Fibroblast of the aortic adventitia (primary cell): ENCODE data around the gene ZBTB17. TPM values are rescaled to one million over a fixed set of nuclear protein-coding genes. Genes with fewer than 3 reads are reported as not detected.

Experiments used
- DNase-seq: peaks from one replicate; pipeline ENCODE4 v3.0.0-alpha.2; 2010; ENCODE audit warnings: low read depth
- H3K4me3 ChIP-seq: 2 replicates; pipeline ENCODE4 v1.5.1; 2011; ENCODE audit warnings: low read depth, mild to moderate bottlenecking, control low read depth, low read length, moderate library complexity
- CTCF ChIP-seq: IDR thresholded peaks from 2 replicates; pipeline ENCODE4 v1.5.1; 2011; ENCODE audit warnings: mild to moderate bottlenecking, low read length, control low read depth, inconsistent platforms; ENCODE audit not compliant: insufficient read depth
- total RNA-seq: library from RNA; depleted of rRNA; stranded (reverse); fragments of >200 nt; gene quantifications from 2 replicates; pipeline ENCODE4 v1.2.3, GENCODE V29; 2012; ENCODE audit warnings: low replicate concordance

The ZBTB17 gene
- total RNA-seq, 1 donor, result 21.7 TPM

GRCh38 chr1:15963968-15964648, 11.8 kb downstream of the ZBTB17 start:
- DNase-seq, result peak; percentile 31
- no peak overlapping the region for H3K4me3 ChIP-seq
- TF ChIP-seq CTCF, result no peak

- DNase-seq, result no peak
- no peak overlapping the region for H3K4me3 ChIP-seq
- no peak for TF ChIP-seq CTCF
Measured at GRCh38 chr1:15963363-15963967, 12.4 kb downstream of the ZBTB17 start.

- TF ChIP-seq CTCF, result no peak
- no peak overlapping the region for H3K4me3 ChIP-seq
- peak; percentile 66 for DNase-seq
Measured at GRCh38 chr1:15962671-15963362, 13.1 kb downstream of the ZBTB17 start.

- no peak for TF ChIP-seq CTCF
- no peak overlapping the region for H3K4me3 ChIP-seq
- no peak for DNase-seq
Measured at GRCh38 chr1:15962176-15962575, 13.7 kb downstream of the ZBTB17 start.

- no peak for TF ChIP-seq CTCF
- DNase-seq, result no peak
- H3K4me3 ChIP-seq, result no peak overlapping the region
Measured at GRCh38 chr1:15961492-15961891, 14.4 kb downstream of the ZBTB17 start.

- no peak for DNase-seq
- H3K4me3 ChIP-seq, result no peak overlapping the region
- no peak for TF ChIP-seq CTCF
Measured at GRCh38 chr1:15960808-15961207, 15.1 kb downstream of the ZBTB17 start.
